PC-9 (cell line): Measurements from ENCODE around the gene TMSB10. TPM values are rescaled to one million over a fixed set of nuclear protein-coding genes. Genes with fewer than 3 reads are reported as not detected.

Experiments used
- BruUV-seq: library from RNA; stranded (reverse); fragments of 400-500 nt; replicated peaks from 2 replicates; lab custom pipeline; 2021; lab: Mats Ljungman, UMichigan
- CTCF ChIA-PET: fragments of 300-600 bp; sonication (Branson Sonifier 250); formaldehyde crosslinking; loops from one replicate; lab custom pipeline; 2022; ENCODE audit warnings: antibody characterized with exemption; lab: Charles Lee
- POLR2A ChIA-PET: fragments of 300-600 bp; sonication (Branson Sonifier 250); formaldehyde crosslinking; loops from one replicate; lab custom pipeline; 2022; ENCODE audit warnings: antibody characterized with exemption; ENCODE audit not compliant: unreplicated experiment; lab: Charles Lee
- DNase-seq, 2 experiments: peaks; one replicate each; pipeline versions ENCODE4 v3.0.0 to v3.0.0-alpha.2; 2015 to 2022; ENCODE audit warnings: mixed read lengths in 1 of 2
- H2AFZ ChIP-seq: fragments of 200-600 bp; sonication (generic); 2 replicates; pipeline ENCODE4 v1.8.1; 2017; ENCODE audit warnings: antibody characterized with exemption
- H3F3A ChIP-seq: fragments of 200-600 bp; sonication (generic); 2 replicates; pipeline ENCODE4 v1.8.1; 2017; ENCODE audit warnings: antibody characterized with exemption, mild to moderate bottlenecking, low read depth; ENCODE audit not compliant: insufficient read depth
- H3K27ac ChIP-seq: fragments of 200-600 bp; sonication (generic); 2 replicates; pipeline ENCODE4 v1.6.1; 2016; ENCODE audit warnings: mixed run types
- H3K27me3 ChIP-seq: fragments of 200-600 bp; sonication (generic); 2 replicates; pipeline ENCODE4 v1.6.1; 2016; ENCODE audit warnings: low read depth, mixed run types; ENCODE audit not compliant: insufficient read depth
- H3K36me3 ChIP-seq: fragments of 200-600 bp; sonication (generic); 2 replicates; pipeline ENCODE4 v1.6.1; 2016; ENCODE audit warnings: low read depth, mixed run types
- H3K4me1 ChIP-seq: fragments of 200-600 bp; sonication (generic); replicated peaks from 2 replicates; pipeline ENCODE4 v1.6.1; 2016; ENCODE audit warnings: mixed run types; ENCODE audit not compliant: insufficient read depth
- H3K4me2 ChIP-seq: fragments of 200-600 bp; sonication (generic); 2 replicates; pipeline ENCODE4 v1.6.1; 2017; ENCODE audit warnings: mixed run types
- H3K4me3 ChIP-seq: fragments of 200-600 bp; sonication (generic); 2 replicates; pipeline ENCODE4 v1.6.1; 2016; ENCODE audit warnings: mixed run types
- H3K79me2 ChIP-seq: fragments of 200-600 bp; sonication (generic); 2 replicates; pipeline ENCODE4 v1.6.1; 2017; ENCODE audit warnings: low read depth, mixed run types
- H3K9me2 ChIP-seq: fragments of 200-600 bp; sonication (generic); 2 replicates; pipeline ENCODE4 v1.8.1; 2017; ENCODE audit warnings: mild to moderate bottlenecking; ENCODE audit not compliant: insufficient read depth
- H3K9me3 ChIP-seq: fragments of 200-600 bp; sonication (generic); 2 replicates; pipeline ENCODE4 v1.8.1; 2016; ENCODE audit warnings: low read depth; ENCODE audit not compliant: insufficient read depth
- H4K20me1 ChIP-seq: fragments of 200-600 bp; sonication (generic); 2 replicates; pipeline ENCODE4 v1.8.1; 2017; ENCODE audit not compliant: insufficient read depth
- CTCF ChIP-seq: fragments of 200-600 bp; sonication (generic); conservative IDR thresholded peaks from 2 replicates; pipeline ENCODE4 v1.6.1; 2017; ENCODE audit warnings: mixed run types, antibody characterized with exemption, mild to moderate bottlenecking, moderate library complexity
- EZH2 ChIP-seq: fragments of 200-600 bp; sonication (generic); IDR thresholded peaks from 2 replicates; pipeline ENCODE4 v1.8.0; 2017; ENCODE audit warnings: antibody characterized with exemption, low read depth
- intact Hi-C: fragments of 100-400 bp; cut with micrococcal nuclease; formaldehyde crosslinking; loops from one replicate; pipeline ENCODE4 v1.10.0; 2022; ENCODE audit not compliant: unreplicated experiment
- total RNA-seq: library from RNA; stranded (reverse); gene quantifications from 2 replicates; pipeline ENCODE4 v1.2.3, GENCODE V29; 2021

TMSB10 gene
- total RNA-seq, 1 experiment from 2014 or later: 1,668 TPM

DNA sequence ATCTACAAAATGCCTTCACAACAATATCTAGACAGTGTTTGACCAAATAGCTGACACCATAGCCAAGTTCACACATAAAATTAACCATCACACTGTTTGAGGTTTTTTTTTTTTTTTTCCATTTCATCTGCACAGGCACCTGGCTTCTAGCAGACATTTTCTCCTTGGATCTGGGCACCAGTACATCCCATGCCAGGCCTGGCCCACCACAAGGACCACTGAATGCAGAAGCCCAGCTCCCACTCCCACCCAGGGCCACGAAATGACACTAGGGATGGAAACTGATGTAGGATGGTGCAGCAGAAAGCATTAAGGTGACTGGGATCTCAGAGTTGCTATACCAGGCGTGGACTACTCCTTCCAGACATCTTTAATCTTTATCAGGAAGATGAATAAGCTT lies 13.0 kb downstream of the TMSB10 start:
- Histone ChIP-seq H3K27me3 (no peaks in the 10 kb centered on the region), H3K9me2 (no peaks in the 10 kb centered on the region), H3K27ac (no peak overlapping the region), H3K4me1 (peaks cover 17% of the 10 kb centered on the region), H3K9me3 (no peaks in the 10 kb centered on the region), H3K4me3 (no peak overlapping the region), H4K20me1 (no peaks in the 10 kb centered on the region), H3K4me2 (no peak overlapping the region), H3F3A (peaks cover 17% of the 10 kb centered on the region), H3K36me3 (no peaks in the 10 kb centered on the region), H2AFZ (no peak overlapping the region), H3K79me2 (no peaks in the 10 kb centered on the region)
- no TSS peak for BruUV-seq
- ChIA-PET CTCF (no interaction called here), POLR2A (no interaction called here)
- TF ChIP-seq CTCF (no peak), EZH2 (no peak)
- intact Hi-C loops: no loop called here
- no peak for DNase-seq

DNA sequence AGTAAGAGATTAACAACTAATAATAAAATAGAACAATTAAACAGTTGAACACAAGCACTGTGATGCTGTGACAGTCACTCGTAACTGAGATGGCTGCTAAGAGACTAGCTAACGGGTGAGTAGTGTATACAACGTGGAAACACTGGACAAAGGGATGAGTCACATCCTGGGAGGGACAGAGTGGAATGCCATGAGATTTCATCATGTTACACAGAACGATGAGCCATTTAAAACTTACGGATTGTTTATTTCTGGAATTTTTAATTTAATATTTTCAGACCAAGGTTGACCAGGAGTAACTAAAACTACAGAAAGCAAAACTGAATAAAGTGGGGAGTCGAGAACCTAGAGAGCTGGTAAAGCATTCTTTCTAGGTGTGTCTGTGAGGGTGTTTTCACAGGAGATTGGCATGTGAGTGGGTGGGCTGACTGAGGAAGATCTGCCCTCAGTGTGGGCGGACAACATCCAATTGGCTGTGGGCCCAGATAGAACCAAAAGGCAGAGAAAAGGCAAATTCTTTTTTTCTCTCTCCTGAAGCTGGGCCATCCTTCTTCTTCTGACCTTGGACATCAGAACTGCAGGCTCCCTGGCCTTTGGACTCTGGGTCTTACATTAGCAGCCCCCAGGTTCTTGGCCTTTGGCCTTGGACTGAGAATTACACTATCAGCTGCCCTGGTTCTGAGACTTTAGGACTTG lies 14.6 kb downstream of the TMSB10 start:
- Histone ChIP-seq H3K4me2 (peak overlapping the region; percentile 76), H3K4me1 (peaks cover 17% of the 10 kb centered on the region), H3K36me3 (no peaks in the 10 kb centered on the region), H2AFZ (peak overlapping the region; percentile 73), H4K20me1 (no peaks in the 10 kb centered on the region), H3K27me3 (no peaks in the 10 kb centered on the region), H3K9me2 (no peaks in the 10 kb centered on the region), H3K79me2 (no peaks in the 10 kb centered on the region), H3K27ac (peak overlapping the region; percentile 93), H3F3A (peaks cover 17% of the 10 kb centered on the region), H3K4me3 (peak overlapping the region; percentile 27; the same call in 1 of the 2 replicates), H3K9me3 (no peaks in the 10 kb centered on the region)
- ChIA-PET CTCF (interaction anchor here (0.7 kb wide), 1 partner anchor 31 kb away, joined by 15 read pairs; no protein-coding TSS in a partner anchor), POLR2A (interaction anchor here (1.0 to 1.4 kb wide), 2 partner anchors 13 to 27 kb away, joined by 9 to 55 read pairs; no protein-coding TSS in a partner anchor)
- TSS peak; percentile 92 for BruUV-seq
- peak; percentile 56 to 88 for DNase-seq
- intact Hi-C loops: loop anchor here (1.0 to 10.0 kb wide), 2 partner anchors 13 to 265 kb away; no protein-coding TSS in a partner anchor
- TF ChIP-seq CTCF (no peak), EZH2 (no peak)

DNA sequence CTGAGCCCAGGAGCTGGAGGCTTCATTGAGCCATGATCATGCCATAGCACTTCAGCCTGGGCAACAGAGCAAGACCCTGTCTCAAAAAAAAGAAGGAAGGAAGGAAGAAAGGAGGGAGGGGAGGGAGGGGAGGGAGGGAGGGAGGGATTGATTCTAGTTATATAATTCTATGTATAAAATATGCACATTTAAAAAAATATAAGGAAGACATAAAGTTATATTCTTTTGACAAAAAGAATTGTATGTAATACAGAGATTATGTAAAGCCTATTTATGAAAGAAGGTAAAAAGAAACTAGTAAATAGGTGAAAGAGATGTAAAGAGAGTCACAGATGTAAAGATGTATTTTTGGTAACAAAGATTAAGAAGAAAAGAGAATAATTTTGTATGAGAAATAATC lies 17.6 kb downstream of the TMSB10 start:
- no peak for DNase-seq
- CTCF ChIA-PET: no interaction called here
- Histone ChIP-seq H3K27ac (no peak overlapping the region), H3K4me3 (no peak overlapping the region), H3K4me2 (no peak overlapping the region), H3K4me1 (peaks cover 26% of the 10 kb centered on the region), H3K36me3 (no peaks in the 10 kb centered on the region), H3F3A (peaks cover 19% of the 10 kb centered on the region), H3K27me3 (no peaks in the 10 kb centered on the region), H4K20me1 (no peaks in the 10 kb centered on the region), H3K79me2 (no peaks in the 10 kb centered on the region), H2AFZ (no peak overlapping the region), H3K9me3 (no peaks in the 10 kb centered on the region), H3K9me2 (no peaks in the 10 kb centered on the region)
- POLR2A ChIA-PET: no interaction called here
- intact Hi-C loops: loop anchor here (10.0 kb wide), 1 partner anchor 268 kb away; no protein-coding TSS in a partner anchor
- no TSS peak for BruUV-seq
- TF ChIP-seq CTCF (no peak), EZH2 (no peak)
